Sciatic nerve (tissue), 2 donors: Measurements from ENCODE around the gene COMP. TPM values are rescaled to one million over a fixed set of nuclear protein-coding genes. Genes with fewer than 3 reads are reported as not detected.
A peak's percentile ranks its signal among the peaks of the same experiment; 100 is the strongest.

Experiments used
- ATAC-seq: fragments of 200-7000 bp; cut with Tn5 transposase; one replicate; pipeline ENCODE4 v1.9.1; 2020; ENCODE audit warnings: mild to moderate bottlenecking, moderate library complexity
- DNase-seq: peaks from one replicate; pipeline ENCODE4 v3.0.0-alpha.2; 2020; ENCODE audit warnings: low spot score
- intact Hi-C: fragments of 100-400 bp; cut with DNase I; formaldehyde crosslinking; loops from one replicate; pipeline ENCODE4 v1.14.2; 2022
- total RNA-seq: library from RNA; stranded (reverse); fragmentation: NEBNext Ultra II Directional; extraction: Animal tissue kit (Norgen Biotek cat#: 25700); gene quantifications from one replicate; pipeline ENCODE4 v1.2.1, GENCODE V29; 2021
- donor health status: DM: no; HTN: no; CAD: no.
- donor health status: DM: no; HTN: no; CAD: no.

The COMP gene
- total RNA-seq, 1 donor from 2014 or later: 7.6 TPM

DNA sequence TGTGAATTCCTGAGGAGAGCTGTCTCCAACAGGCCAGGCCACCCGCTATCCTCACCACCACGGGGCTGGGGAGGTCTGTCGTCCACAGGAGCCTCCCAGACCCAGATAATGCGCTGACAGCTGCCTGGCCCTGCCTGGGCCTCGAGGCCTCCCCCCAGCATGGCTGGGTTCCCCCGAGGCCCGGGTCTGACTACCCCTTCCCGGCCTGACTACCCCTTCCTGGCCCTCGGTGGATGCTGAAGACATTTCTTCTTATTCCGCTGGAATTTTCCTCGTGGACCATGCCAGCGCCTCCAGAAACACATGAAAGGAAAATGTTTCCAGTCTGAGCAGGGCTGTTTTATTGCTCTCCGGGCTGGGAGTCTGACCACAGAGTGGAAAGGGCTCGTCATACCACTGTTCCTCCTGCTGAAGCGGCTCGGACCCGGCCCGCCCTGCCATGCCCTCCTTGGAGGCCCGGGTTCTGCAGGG, 16.8 kb upstream of the COMP start:
- intact Hi-C loops: no loop called here
- DNase-seq (no peak), ATAC-seq (peak; percentile 79)

- no peak for ATAC-seq
- DNase-seq: no peak
- intact Hi-C loops: no loop called here
Measured at GRCh38 chr19:18804643-18805042, 13.5 kb upstream of the COMP start.

GRCh38 chr19:18804139-18804601, 13.1 kb upstream of the COMP start:
- intact Hi-C loops: no loop called here
- DNase-seq (no peak), ATAC-seq (no peak)

DNA sequence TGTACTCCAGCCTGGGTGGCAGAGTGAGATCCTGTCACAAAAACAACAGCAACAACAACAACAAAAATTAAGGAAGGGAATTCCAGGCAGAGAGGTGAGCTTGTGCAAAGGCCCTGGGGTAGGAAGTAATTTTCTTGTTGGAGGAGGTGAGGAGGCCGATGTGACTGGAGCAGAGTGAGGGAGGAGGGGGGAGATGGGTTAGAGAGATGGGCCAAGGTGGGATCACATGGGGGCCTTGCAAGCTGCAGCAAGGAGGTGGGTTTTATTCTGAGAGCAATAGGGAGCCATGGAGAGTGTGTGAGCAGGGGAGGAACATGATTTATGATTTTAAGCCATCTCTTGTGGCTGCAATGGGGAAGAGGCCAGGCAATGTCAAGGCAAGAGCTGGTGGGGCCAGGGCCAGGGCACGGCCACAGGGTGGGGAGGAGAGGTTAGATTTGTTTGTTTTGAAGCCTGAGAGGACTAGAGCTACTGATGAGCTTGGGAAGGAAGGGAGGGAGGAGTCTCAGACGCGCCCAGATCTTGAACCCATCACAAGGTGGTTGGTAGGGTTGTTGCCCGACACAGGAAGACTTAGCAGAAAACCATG, 12.5 kb upstream of the COMP start:
- no peak for ATAC-seq
- intact Hi-C loops: no loop called here
- no peak for DNase-seq

- intact Hi-C loops: no loop called here
- no peak for ATAC-seq
Measured at GRCh38 chr19:18802354-18802753, 11.2 kb upstream of the COMP start.

GRCh38 chr19:18800636-18801035, 9.5 kb upstream of the COMP start:
- intact Hi-C loops: no loop called here
- ATAC-seq (no peak), DNase-seq (no peak)

More at GRCh38 chr19:18802354-18802753, 11.2 kb upstream of the COMP start:
- no peak for DNase-seq

GRCh38 chr19:18800079-18800478, 9.0 kb upstream of the COMP start:
- no peak for DNase-seq
- ATAC-seq: no peak
- intact Hi-C loops: no loop called here

DNA sequence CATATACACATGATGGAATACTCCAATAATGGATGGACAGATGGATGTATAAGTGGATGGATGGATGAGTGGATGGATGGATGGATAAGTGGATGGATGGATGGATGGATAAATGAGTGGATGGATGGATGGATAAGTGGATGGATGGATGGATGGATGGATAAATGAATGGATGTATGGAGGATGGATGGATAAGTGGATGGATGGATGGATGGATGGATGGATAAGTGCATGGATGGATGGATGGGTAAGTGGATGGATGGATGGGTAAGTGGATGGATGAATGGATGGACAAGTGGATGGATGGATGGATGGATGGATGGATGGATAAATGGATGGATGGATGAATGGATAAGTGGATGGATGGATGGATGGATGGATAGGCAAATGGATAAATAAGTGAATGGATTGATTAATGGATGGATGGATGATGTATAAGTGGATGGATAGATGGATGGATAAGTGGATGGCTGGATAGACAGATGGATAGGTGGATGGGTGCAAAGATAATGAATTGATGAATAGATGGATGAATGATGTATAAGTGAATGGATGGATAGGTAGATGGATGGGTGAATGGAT, 8.4 kb upstream of the COMP start:
- ATAC-seq: no peak
- intact Hi-C loops: no loop called here
- DNase-seq: no peak

DNA sequence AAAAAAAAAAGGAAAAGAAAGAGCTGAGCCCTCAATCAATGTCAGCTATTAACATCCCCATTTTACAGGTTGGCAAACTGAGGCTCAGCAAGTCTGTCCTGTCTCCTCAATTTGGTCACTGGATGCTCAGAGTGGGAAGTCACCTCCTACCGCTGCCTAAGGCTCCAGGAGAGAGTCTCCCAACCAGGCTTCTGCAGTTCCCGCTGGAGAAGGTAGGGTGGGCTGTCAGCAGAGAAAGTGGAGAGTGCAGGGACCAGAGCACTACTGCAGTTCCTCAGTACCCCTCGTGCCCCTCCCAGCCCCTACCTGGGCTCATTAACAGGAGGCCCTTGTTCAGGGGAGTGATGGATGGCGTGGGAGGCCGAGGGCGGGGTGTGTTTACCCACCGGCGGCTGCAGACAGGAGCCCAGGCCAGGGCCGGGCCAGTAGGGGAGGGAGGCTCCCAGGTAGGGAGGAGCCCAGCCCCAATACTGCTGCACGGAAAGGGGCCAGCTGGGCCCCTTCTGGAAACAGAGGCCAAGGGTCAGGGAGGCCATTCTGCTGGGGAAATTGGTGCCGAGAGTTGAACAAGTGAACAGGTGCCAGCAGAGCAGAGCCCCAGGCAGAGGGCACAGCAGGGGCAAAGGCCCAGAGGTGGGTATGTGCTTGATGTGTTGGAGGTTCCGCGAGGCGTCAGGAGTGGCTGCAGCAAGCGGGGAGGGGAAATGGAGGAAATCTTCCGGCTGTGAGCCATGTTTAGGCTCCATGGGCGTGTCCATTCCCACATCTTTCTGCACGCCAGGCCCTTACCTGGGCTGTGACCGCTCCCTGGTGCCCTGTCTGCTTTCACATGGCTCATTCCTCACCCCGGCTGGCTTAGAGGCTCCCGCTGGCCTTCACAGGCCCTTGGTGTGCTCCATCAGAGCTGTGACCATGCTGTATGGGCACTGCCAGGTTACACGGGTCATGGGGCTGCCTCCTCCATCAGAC, 7.6 kb upstream of the COMP start:
- ATAC-seq (no peak), DNase-seq (no peak)
- intact Hi-C loops: no loop called here

DNA sequence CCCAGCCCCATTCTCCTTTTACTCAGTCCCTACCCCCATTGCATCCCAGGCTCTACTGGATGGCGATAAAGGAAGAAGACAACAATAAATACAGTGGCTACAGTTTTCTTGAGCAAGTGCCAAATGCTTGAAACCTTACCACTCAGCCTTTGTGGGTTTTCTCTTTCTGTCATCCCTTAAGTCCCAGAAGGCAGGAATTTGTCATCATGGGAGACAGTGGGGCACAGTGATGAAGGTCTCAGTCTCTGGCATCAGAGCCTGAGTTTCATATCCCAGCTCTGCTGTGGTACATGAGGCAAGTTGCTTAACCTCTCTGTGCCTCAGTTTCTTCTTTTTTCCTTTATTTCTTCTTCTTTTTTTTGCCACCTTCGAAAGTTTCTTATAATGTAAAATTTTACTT, 5.1 kb upstream of the COMP start:
- no peak for ATAC-seq
- intact Hi-C loops: no loop called here
- DNase-seq: no peak

GRCh38 chr19:18795540-18795939, 4.4 kb upstream of the COMP start:
- intact Hi-C loops: no loop called here
- ATAC-seq: peak; percentile 51
- no peak for DNase-seq

DNA sequence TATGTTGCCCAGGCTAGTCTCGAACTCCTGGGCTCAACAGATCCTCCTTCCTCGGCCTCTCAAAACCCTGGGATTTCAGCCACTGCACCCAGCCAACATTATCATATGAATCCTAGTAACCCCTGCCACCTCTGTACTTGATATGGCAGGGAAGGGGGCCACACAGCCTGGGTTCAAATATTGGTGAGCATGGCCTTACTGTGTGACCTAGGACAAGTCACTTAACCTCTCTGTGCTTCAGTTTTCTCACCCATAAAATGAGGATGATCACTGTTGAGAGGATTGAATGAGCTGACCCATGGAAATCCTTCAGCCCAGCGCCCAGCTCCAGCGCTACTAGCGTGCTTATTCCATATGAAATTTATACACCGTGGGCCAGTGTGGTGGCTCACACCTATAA, 3.6 kb upstream of the COMP start:
- ATAC-seq: no peak
- intact Hi-C loops: no loop called here
- DNase-seq: no peak

- no peak for DNase-seq
- no peak for ATAC-seq
- intact Hi-C loops: no loop called here
Measured at GRCh38 chr19:18794029-18794313, 2.9 kb upstream of the COMP start.

GRCh38 chr19:18793144-18794028, 2.3 kb upstream of the COMP start:
- ATAC-seq (no peak), DNase-seq (no peak)
- intact Hi-C loops: no loop called here

DNA sequence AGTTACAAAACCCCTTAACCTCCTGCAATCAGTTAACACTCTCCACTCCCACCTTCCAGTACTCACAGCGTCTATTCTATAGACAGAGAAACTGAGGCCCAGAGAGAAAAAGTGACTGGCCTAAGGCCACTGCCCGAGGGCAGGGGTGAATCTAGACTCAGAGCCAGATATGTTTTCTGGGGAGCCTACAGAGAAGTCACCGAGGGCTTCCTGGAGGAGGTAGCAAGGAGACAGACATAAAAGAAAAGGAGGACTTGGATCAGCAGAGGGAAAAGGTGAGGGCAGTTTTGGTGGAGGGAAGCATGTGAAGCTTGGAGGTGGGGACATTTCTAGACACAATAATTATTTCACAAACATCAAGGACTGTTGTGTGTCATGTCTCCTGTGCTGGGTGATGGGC, 1.6 kb upstream of the COMP start:
- DNase-seq (no peak), ATAC-seq (no peak)
- intact Hi-C loops: no loop called here

- intact Hi-C loops: no loop called here
- ATAC-seq (no peak), DNase-seq (no peak)
Measured at GRCh38 chr19:18791315-18791678, 192 bp upstream of the COMP start.

- DNase-seq: no peak
- intact Hi-C loops: no loop called here
- no peak for ATAC-seq
Measured at GRCh38 chr19:18789883-18790565, 1.1 kb downstream of the COMP start.

GRCh38 chr19:18789422-18789869, 1.7 kb downstream of the COMP start:
- DNase-seq (no peak), ATAC-seq (no peak)
- intact Hi-C loops: no loop called here
